Measurements from ENCODE around the gene ATP5MC2.
"Not testable (repeated sequence)": the region's sequence is repeated elsewhere in the genome, so short reads cannot be mapped to it uniquely, and the experiment has no call there.

ATP5MC2 gene

DNA sequence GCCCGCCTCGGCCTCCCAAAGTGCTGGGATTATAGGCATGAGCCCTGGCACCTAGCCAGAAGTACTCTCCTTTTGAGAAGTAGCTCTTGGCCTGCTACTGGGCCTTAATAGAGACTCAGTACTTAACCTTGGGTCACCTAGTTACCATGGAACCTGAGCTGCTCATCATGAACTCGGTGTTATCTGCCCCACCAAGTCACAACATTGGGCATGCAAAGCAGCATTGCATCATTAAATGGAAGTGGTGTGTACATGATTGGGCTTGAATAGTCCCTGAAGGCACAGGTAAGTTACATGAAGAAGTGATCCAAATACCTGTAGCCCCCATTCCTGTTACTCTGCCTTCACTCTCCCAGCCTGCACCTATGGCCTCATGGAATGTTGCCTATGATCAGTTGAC lies 31.8 kb downstream of the ATP5MC2 start:
- DNase-seq, result no peak

DNA sequence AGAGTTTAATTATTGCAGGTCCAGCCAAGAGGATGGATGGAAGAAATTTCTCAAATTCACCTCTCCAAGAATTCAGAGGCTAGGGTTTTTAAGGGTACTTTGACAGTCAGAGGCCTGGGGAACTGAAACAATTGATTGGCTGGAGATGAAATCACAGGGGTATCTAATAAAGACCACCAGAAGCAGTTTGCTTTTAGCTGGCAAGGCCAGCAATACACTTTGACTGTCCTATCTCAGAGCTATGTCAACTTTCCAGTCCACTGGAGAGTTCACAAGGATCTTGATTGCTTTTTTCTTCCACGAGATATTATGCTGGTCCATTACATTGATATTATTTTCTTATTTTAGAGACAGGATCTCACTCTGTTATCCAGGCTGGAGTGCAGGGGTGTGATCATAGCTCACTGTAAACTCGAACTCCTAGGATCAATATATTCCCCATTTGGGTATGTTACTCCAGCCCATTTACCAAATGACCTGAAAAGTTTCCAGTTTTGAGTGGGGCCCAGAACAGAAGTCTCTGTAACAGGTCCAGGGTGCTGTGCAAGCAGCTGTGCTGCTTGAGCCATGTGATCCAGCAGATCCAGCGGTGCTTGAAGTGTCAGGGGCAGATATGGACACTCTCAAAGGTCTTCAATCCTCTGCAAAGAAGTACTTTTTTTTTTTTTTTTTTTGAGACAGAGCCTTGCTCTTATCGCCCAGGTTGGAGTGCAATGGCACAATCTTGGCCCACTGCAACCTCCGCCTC lies 32.5 kb downstream of the ATP5MC2 start:
- no peak for DNase-seq

GRCh38 chr12:53638057-53638456 lies 37.8 kb downstream of the ATP5MC2 start:
- DNase-seq, result no peak

DNA sequence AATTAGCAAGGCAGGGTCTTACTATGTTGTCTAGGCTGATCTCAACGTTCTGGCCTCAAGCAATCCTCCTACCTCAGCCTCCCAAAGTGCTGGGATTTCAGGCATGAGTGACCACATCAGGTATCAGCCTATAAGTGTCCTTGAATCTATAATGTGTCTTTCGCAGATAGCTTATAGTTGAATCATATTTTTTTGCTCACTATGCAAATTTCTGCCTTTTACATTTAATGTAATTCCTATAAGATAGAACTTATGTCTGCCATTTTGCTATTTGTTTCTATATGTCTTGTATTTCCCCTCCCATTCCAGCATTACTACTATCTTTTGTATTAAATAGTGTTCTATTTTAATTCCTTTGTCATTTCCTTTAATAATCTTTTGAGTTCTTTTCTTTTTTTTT lies 39.2 kb downstream of the ATP5MC2 start:
- DNase-seq, result no peak

GRCh38 chr12:53635708-53636107 lies 40.2 kb downstream of the ATP5MC2 start:
- DNase-seq, result not testable (repeated sequence)

GRCh38 chr12:53631721-53632120 lies 44.2 kb downstream of the ATP5MC2 start:
- no peak for DNase-seq

DNA sequence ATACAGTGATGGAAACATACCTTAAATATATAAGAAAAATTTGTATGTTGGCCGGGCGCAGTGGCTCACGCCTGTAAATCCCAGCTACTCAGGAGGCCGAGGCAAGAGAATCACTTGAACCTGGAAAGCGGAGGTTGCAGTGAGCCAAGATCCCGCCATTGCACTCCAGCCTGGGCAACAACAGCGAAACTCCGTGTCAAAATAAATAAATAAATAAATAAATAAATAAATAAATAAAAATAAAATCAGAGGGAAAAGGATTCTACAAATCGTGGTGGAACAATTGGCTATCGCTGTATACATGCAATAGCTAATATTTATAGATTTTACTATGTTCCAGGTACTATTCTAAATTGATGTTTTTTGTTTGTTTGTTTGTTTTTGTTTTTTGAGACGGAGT lies 48.0 kb downstream of the ATP5MC2 start:
- DNase-seq, result no peak

GRCh38 chr12:53626702-53627169 lies 49.1 kb downstream of the ATP5MC2 start:
- no peak for DNase-seq

GRCh38 chr12:53625946-53626701 lies 49.8 kb downstream of the ATP5MC2 start, which contains the start of gene ATF7:
ATF7 (minus strand) TSS chr12:53626382; CDS start chr12:53601000, 25,382 bp downstream.
- DNase-seq, result peak; percentile 88

GRCh38 chr12:53625373-53625945 lies 50.4 kb downstream of the ATP5MC2 start:
- DNase-seq, result no peak

- no peak for DNase-seq
Measured at GRCh38 chr12:53624956-53625355, 50.9 kb downstream of the ATP5MC2 start.

DNA sequence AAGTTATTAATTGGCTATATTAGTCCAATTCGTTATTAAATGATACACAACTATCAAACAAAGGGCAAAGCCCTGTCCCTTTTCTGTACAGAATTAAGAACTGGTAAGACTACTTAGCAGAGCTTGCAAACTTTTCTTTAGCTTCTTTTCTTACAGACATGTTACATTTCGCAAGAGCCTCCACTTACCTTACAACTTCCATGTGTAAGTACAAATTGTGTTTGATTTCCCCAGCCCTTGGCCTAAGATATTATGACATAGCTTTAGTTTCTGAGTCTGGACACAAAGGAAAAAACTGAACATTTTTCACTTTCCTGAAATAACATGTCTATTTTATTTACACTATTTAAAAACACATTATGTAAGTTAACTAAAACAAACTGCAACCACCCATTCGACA lies 51.4 kb downstream of the ATP5MC2 start:
- DNase-seq, result no peak

DNA sequence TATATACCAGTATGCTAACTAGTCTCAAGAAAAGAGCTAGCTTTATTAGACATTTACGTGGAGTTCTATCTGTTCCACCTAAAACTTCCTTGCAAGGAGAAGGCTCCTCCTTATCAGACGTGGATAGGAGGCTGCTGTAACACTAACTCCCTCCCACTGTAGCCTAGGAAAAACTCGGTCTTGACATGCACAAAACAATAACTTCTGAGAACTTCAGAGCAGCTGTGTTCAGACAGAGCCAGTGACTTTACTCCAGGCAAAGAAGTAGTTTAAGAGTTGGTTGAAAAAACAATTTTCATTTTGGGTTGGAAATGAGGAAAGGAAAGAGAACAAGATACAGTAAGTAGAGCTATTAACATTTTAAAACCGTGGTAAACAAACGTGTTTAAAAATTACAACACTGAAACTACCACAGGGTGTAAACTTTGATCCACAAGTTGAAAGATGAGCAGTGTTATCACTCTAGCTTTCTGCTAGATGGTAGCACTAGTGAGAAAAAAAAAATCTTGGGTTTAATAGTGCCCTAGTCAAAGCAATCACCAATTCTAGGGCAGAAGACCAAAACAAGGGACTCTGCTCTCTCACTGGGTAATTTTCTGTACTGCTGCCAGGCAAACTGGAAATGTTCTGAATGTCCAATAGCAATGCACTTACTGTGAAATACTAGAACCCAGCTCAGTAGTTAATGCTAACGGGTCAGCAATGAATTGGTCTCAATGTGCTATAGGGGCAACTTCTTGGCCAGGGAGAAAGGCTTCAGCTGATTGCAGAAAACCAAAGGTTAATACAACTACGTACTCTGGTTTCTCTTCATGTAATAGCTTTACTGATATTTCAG lies 52.1 kb downstream of the ATP5MC2 start:
- no peak for DNase-seq

DNA sequence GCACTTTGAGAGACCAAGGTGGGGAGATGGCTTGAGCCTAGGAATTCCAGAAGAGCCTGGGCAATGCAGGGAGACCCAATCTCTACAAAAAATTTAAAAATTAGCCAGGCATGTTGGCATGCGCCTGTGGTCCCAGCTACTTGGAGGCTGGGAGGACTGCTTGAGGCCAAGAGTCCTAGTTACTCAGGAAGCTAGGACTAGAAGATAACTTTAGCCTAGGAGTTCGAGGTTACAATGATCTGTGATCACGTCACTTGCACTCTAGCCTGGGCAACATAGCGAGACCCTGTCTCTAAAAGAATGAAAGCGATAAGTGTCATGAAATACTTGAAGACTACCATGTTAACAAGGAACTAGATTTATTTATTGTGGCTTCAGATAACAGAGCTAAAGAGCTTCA lies 53.2 kb downstream of the ATP5MC2 start:
- no peak for DNase-seq

DNA sequence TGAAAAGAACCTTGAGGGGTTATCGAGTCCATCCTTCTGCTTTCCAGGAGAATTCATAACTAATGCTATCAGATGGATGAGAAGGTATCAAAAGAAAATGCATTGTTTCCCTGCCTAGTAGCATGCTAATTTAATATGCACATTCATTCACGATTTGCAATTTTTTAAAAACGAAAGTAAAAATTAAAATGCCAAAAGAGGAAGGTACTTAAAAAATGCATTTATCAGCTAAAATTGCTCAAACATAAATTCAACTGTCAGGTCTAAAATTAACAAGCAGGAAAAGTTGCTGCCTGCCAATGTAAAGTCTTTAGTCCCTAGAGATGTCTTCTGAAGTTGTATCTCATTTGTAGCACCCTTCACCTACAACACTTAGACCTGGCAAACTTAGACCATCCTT lies 57.6 kb downstream of the ATP5MC2 start:
- no peak for DNase-seq

DNA sequence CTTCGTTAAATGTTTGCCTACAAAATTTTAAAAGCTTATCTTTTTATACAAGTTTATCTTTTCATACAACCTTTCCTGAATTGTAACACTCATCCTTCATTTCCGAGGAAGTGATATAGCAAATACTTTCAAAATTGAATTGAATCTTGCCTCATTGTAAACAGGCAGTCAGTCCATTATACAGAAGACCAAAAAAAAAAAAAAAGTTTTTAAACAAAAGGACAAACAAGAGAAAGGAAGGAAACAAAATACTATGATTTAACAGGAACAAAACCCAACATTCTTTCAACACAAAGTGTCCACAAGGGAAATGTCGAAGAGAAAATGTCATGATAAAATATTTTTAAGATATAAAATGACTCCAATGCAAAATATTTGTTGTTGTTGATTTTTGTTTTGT lies 58.2 kb downstream of the ATP5MC2 start:
- DNase-seq, result no peak

GRCh38 chr12:53616950-53617349 lies 58.9 kb downstream of the ATP5MC2 start:
- no peak for DNase-seq

Data from GOT3 (cell line).